HL-60 (cell line): ENCODE measurements around the gene MBTPS1.

Experiments
- DNase-seq, 2 experiments: peaks; one replicate each; pipeline ENCODE4 v3.0.0-alpha.2; 2010 to 2020; ENCODE audit warnings: low read depth in 1 of 2, low spot score in 1 of 2
- H3K27ac ChIP-seq: fragments of 250-450 bp; sonication (Bioruptor Pico); replicated peaks from 2 replicates; pipeline ENCODE4 v1.5.1; 2020; ENCODE audit warnings: mild to moderate bottlenecking, moderate library complexity
- H3K27me3 ChIP-seq: fragments of 250-450 bp; sonication (Bioruptor Pico); 2 replicates; pipeline ENCODE4 v1.5.1; 2021; ENCODE audit warnings: mild to moderate bottlenecking, moderate library complexity; ENCODE audit not compliant: insufficient read depth, poor library complexity, severe bottlenecking
- H3K4me3 ChIP-seq: replicated peaks from 2 replicates; pipeline ENCODE4 v1.5.1; 2011; ENCODE audit warnings: mild to moderate bottlenecking, control low read depth, low read length; ENCODE audit not compliant: insufficient read depth
- CTCF ChIP-seq: IDR thresholded peaks from one replicate; pipeline ENCODE4 v1.5.1; 2011; ENCODE audit warnings: low read length, control low read depth, inconsistent platforms; ENCODE audit not compliant: insufficient read depth
- GABPA ChIP-seq: IDR thresholded peaks from 2 replicates; pipeline ENCODE4 v1.6.1; 2012; ENCODE audit warnings: low read depth
- POLR2AphosphoS5 ChIP-seq: IDR thresholded peaks from 2 replicates; pipeline ENCODE4 v1.6.1; 2012; ENCODE audit warnings: low read depth
- SPI1 ChIP-seq: IDR thresholded peaks from 2 replicates; pipeline ENCODE4 v1.6.1; 2012; ENCODE audit warnings: low read depth, mild to moderate bottlenecking, borderline replicate concordance
- TF ChIP-seq, protein P1 (sequence below): IDR thresholded peaks from 2 replicates; pipeline ENCODE4 v1.6.1; 2012; ENCODE audit warnings: low read depth; ENCODE audit not compliant: insufficient replicate concordance

The MBTPS1 gene

GRCh38 chr16:84155771-84156170 lies 39.0 kb upstream of the MBTPS1 start:
- H3K27ac ChIP-seq, result no peak overlapping the region
- no peak for TF ChIP-seq CTCF
- TF ChIP-seq SPI1, result no peak
- TF ChIP-seq POLR2AphosphoS5, result no peak
- TF ChIP-seq GABPA, result no peak
- DNase-seq, result no peak
- H3K27me3 ChIP-seq, result peaks cover 11% of the 10 kb centered on the region
- H3K4me3 ChIP-seq, result no peak overlapping the region

GRCh38 chr16:84155226-84155625 lies 38.5 kb upstream of the MBTPS1 start:
- Histone ChIP-seq H3K27ac (no peak overlapping the region), H3K4me3 (no peak overlapping the region), H3K27me3 (peaks cover 11% of the 10 kb centered on the region)
- TF ChIP-seq CTCF (no peak), SPI1 (no peak), GABPA (no peak), POLR2AphosphoS5 (no peak)
- TF ChIP-seq, protein P1, sequence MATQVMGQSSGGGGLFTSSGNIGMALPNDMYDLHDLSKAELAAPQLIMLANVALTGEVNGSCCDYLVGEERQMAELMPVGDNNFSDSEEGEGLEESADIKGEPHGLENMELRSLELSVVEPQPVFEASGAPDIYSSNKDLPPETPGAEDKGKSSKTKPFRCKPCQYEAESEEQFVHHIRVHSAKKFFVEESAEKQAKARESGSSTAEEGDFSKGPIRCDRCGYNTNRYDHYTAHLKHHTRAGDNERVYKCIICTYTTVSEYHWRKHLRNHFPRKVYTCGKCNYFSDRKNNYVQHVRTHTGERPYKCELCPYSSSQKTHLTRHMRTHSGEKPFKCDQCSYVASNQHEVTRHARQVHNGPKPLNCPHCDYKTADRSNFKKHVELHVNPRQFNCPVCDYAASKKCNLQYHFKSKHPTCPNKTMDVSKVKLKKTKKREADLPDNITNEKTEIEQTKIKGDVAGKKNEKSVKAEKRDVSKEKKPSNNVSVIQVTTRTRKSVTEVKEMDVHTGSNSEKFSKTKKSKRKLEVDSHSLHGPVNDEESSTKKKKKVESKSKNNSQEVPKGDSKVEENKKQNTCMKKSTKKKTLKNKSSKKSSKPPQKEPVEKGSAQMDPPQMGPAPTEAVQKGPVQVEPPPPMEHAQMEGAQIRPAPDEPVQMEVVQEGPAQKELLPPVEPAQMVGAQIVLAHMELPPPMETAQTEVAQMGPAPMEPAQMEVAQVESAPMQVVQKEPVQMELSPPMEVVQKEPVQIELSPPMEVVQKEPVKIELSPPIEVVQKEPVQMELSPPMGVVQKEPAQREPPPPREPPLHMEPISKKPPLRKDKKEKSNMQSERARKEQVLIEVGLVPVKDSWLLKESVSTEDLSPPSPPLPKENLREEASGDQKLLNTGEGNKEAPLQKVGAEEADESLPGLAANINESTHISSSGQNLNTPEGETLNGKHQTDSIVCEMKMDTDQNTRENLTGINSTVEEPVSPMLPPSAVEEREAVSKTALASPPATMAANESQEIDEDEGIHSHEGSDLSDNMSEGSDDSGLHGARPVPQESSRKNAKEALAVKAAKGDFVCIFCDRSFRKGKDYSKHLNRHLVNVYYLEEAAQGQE, result no peak
- DNase-seq, result no peak

GRCh38 chr16:84153660-84154214 lies 37.0 kb upstream of the MBTPS1 start:
- H3K27ac ChIP-seq, result no peak overlapping the region
- TF ChIP-seq, protein P1, result no peak
- TF ChIP-seq GABPA (no peak), SPI1 (no peak), CTCF (no peak), POLR2AphosphoS5 (no peak)
- DNase-seq, result no peak
- peaks cover 4% of the 10 kb centered on the region for H3K27me3 ChIP-seq
- no peak overlapping the region for H3K4me3 ChIP-seq

DNA sequence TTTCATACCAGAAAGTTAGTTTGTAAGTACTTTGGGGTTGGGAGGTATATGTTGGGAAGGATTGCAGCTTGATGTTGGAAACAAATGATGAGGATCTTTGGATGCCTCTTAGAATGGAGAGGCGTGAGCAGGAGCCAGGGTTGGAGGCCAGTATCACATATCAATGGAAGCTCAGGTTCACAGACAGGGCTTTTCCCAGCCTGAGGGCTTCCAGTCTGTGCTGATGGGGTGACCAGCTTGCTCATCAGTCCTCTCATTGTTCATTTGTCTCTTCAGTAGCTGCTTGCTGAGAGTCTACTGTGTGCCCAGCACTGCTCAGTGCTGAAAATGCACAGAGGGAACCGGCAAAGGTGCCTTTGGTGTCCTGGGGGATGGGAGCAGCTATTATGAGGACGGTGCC lies 34.2 kb upstream of the MBTPS1 start:
- DNase-seq, result no peak
- peaks cover 2% of the 10 kb centered on the region for H3K27me3 ChIP-seq
- TF ChIP-seq, protein P1, result no peak
- TF ChIP-seq GABPA (no peak), POLR2AphosphoS5 (no peak), SPI1 (no peak), CTCF (no peak)
- no peak overlapping the region for H3K27ac ChIP-seq
- no peak overlapping the region for H3K4me3 ChIP-seq
